Astrocyte (in vitro differentiated cells and primary cell): ENCODE measurements around the gene GP1BA. TPM values are rescaled to one million over a fixed set of nuclear protein-coding genes. Genes with fewer than 3 reads are reported as not detected.
A peak's percentile ranks its signal among the peaks of the same experiment; 100 is the strongest.

ENCODE experiments used
- DNase-seq: peaks from one replicate; pipeline ENCODE4 v3.0.0-alpha.2; 2010; ENCODE audit warnings: low read depth
- FAIRE-seq: peaks from 2 replicates; lab custom pipeline; 2011; peaks lifted over from hg19 to GRCh38; lab: Jason Lieb, UNC
- H2AFZ ChIP-seq: 2 replicates; pipeline ENCODE4 v1.6.0; 2012; ENCODE audit warnings: low read depth, low read length, inconsistent platforms
- H3K27ac ChIP-seq: 2 replicates; pipeline ENCODE4 v1.5.1; 2011; ENCODE audit warnings: low read depth, low read length, inconsistent platforms
- H3K27me3 ChIP-seq: 2 replicates; pipeline ENCODE4 v1.6.0; 2011; ENCODE audit warnings: low read length, inconsistent platforms; ENCODE audit not compliant: insufficient read depth
- H3K36me3 ChIP-seq: 2 replicates; pipeline ENCODE4 v1.5.1; 2011; ENCODE audit warnings: low read length, inconsistent platforms; ENCODE audit not compliant: insufficient read depth
- H3K4me1 ChIP-seq: 2 replicates; pipeline ENCODE4 v1.5.1; 2011; ENCODE audit warnings: low read length, inconsistent platforms; ENCODE audit not compliant: insufficient read depth
- H3K4me2 ChIP-seq: 2 replicates; pipeline ENCODE4 v1.6.0; 2012; ENCODE audit warnings: low read length, inconsistent platforms
- H3K4me3 ChIP-seq: 2 replicates; pipeline ENCODE4 v1.5.1; 2011; ENCODE audit warnings: low read depth, mild to moderate bottlenecking, low read length, inconsistent platforms; ENCODE audit not compliant: insufficient read depth
- H3K79me2 ChIP-seq: 2 replicates; pipeline ENCODE4 v1.6.0; 2012; ENCODE audit warnings: mild to moderate bottlenecking, low read length, inconsistent platforms; ENCODE audit not compliant: insufficient read depth
- H3K9ac ChIP-seq: 2 replicates; pipeline ENCODE4 v1.6.0; 2012; ENCODE audit warnings: mild to moderate bottlenecking, low read length, inconsistent platforms
- H3K9me3 ChIP-seq: 2 replicates; pipeline ENCODE4 v1.5.1; 2012; ENCODE audit warnings: low read depth, mild to moderate bottlenecking, low read length, inconsistent platforms; ENCODE audit not compliant: insufficient read depth
- H4K20me1 ChIP-seq: 2 replicates; pipeline ENCODE4 v1.6.0; 2012; ENCODE audit warnings: low read length, inconsistent platforms; ENCODE audit not compliant: insufficient read depth
- H3K27ac Mint-ChIP-seq: one replicate; pipeline ENCODE4 v1.8.0; 2021; ENCODE audit warnings: mild to moderate bottlenecking, mixed read lengths; ENCODE audit not compliant: unreplicated experiment
- H3K27me3 Mint-ChIP-seq: one replicate; pipeline ENCODE4 v1.8.0; 2021; ENCODE audit warnings: low read depth, mixed read lengths; ENCODE audit not compliant: unreplicated experiment
- H3K36me3 Mint-ChIP-seq: one replicate; pipeline ENCODE4 v1.8.0; 2021; ENCODE audit warnings: low read depth, mixed read lengths; ENCODE audit not compliant: unreplicated experiment
- H3K4me1 Mint-ChIP-seq: one replicate; pipeline ENCODE4 v1.8.0; 2021; ENCODE audit warnings: low read depth, mixed read lengths; ENCODE audit not compliant: unreplicated experiment
- H3K4me3 Mint-ChIP-seq: one replicate; pipeline ENCODE4 v1.8.0; 2021; ENCODE audit warnings: mild to moderate bottlenecking, moderate library complexity, mixed read lengths; ENCODE audit not compliant: unreplicated experiment
- H3K9me3 Mint-ChIP-seq: one replicate; pipeline ENCODE4 v1.8.0; 2021; ENCODE audit warnings: mild to moderate bottlenecking, mixed read lengths; ENCODE audit not compliant: unreplicated experiment
- EZH2 ChIP-seq: IDR thresholded peaks from 2 replicates; pipeline ENCODE4 v1.6.1; 2012; ENCODE audit warnings: mild to moderate bottlenecking, low read length, inconsistent platforms; ENCODE audit not compliant: insufficient read depth
- total RNA-seq: library from RNA; stranded (reverse); gene quantifications from 2 replicates; pipeline ENCODE4 v1.2.1, GENCODE V29; 2021
- TF ChIP-seq, protein P1 (sequence below): IDR thresholded peaks from 2 replicates; pipeline ENCODE4 v1.5.1; 2011; ENCODE audit warnings: low read depth, mild to moderate bottlenecking, inconsistent platforms, low read length, moderate library complexity; ENCODE audit not compliant: insufficient read depth

GP1BA gene
- total RNA-seq, 1 donor from 2014 or later: 0.09 TPM

DNA sequence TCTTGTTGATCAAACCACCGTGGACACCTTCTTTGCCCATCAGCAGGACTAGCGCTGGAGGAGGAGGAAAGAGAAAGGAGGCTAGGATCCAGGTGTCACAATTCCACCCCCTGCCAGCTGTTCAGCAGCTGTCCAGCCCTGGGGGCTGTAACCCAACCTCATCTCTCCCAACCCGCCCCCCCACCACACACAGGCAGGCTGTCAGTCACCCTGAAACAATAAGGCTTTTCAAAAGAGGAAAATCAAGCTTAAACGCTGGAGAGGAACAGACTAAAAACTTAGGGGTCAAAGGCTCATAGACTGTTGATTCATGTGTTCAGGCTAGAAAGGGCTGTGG, 13.8 kb downstream of the GP1BA start:
- peak overlapping the region; percentile 89 for H3K27ac ChIP-seq
- DNase-seq (no peak), FAIRE-seq (no peak)
- Mint-ChIP-seq H3K27me3 (no peaks in the 10 kb centered on the region), H3K9me3 (no peaks in the 10 kb centered on the region), H3K4me1 (peaks cover 35% of the 10 kb centered on the region), H3K36me3 (peaks cover 22% of the 10 kb centered on the region), H3K27ac (peak overlapping the region; percentile 98), H3K4me3 (peak overlapping the region; percentile 98)
- no peaks in the 10 kb centered on the region for H3K9me3 ChIP-seq
- peak overlapping the region; percentile 99 for H3K4me2 ChIP-seq
- peak overlapping the region; percentile 93 for H3K9ac ChIP-seq
- H3K4me3 ChIP-seq: peak overlapping the region; percentile 82
- TF ChIP-seq EZH2: no peak
- TF ChIP-seq, protein P1, sequence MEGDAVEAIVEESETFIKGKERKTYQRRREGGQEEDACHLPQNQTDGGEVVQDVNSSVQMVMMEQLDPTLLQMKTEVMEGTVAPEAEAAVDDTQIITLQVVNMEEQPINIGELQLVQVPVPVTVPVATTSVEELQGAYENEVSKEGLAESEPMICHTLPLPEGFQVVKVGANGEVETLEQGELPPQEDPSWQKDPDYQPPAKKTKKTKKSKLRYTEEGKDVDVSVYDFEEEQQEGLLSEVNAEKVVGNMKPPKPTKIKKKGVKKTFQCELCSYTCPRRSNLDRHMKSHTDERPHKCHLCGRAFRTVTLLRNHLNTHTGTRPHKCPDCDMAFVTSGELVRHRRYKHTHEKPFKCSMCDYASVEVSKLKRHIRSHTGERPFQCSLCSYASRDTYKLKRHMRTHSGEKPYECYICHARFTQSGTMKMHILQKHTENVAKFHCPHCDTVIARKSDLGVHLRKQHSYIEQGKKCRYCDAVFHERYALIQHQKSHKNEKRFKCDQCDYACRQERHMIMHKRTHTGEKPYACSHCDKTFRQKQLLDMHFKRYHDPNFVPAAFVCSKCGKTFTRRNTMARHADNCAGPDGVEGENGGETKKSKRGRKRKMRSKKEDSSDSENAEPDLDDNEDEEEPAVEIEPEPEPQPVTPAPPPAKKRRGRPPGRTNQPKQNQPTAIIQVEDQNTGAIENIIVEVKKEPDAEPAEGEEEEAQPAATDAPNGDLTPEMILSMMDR: no peak
- peaks cover 74% of the 10 kb centered on the region for H3K79me2 ChIP-seq
- H4K20me1 ChIP-seq: peaks cover 60% of the 10 kb centered on the region
- H3K36me3 ChIP-seq: peaks cover 37% of the 10 kb centered on the region
- H3K4me1 ChIP-seq: peaks cover 37% of the 10 kb centered on the region
- no peak overlapping the region for H2AFZ ChIP-seq
- no peaks in the 10 kb centered on the region for H3K27me3 ChIP-seq

DNA sequence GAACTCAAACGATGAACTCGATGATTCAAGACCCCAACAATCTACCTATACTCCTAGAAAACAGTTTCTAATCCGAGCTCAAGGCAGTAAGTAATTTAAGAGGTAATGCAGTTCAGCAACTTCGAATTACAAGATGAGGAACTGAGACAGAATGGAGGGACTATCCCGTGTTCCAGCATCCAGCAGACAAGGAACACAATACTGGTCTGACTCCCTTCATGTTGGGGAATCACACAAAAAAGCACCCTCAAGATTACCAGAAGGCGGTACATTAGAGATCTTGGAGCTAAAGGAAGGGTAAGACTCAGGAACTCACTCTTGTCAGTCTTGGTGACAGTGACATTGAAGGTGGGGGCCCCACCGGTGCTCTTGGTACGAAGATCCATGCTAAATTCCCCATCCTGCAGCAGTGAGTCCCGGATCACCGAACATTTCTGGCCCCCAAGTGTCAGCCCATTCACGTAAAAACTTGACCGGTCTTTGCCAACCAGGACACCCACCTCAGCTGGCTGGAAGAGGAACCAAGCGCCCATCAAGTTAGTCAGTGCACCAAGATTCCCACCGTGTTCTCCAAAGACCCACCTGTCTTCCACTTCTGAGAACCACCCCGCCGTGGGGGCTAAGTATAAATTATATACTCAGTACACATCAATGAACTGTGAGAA, 14.4 kb downstream of the GP1BA start:
- Mint-ChIP-seq H3K27me3 (no peaks in the 10 kb centered on the region), H3K4me3 (peak overlapping the region; percentile 98), H3K4me1 (peaks cover 37% of the 10 kb centered on the region), H3K36me3 (peaks cover 22% of the 10 kb centered on the region), H3K9me3 (no peaks in the 10 kb centered on the region), H3K27ac (peak overlapping the region; percentile 98)
- Histone ChIP-seq H2AFZ (no peak overlapping the region), H3K27ac (peak overlapping the region; percentile 27), H3K79me2 (peaks cover 69% of the 10 kb centered on the region), H3K4me1 (peaks cover 32% of the 10 kb centered on the region), H3K9me3 (no peaks in the 10 kb centered on the region), H3K4me3 (peak overlapping the region; percentile 82), H3K36me3 (peaks cover 37% of the 10 kb centered on the region), H3K9ac (peak overlapping the region; percentile 93), H3K27me3 (no peaks in the 10 kb centered on the region), H3K4me2 (peak overlapping the region; percentile 99), H4K20me1 (peaks cover 60% of the 10 kb centered on the region)
- FAIRE-seq (no peak), DNase-seq (no peak)
- TF ChIP-seq EZH2: no peak
- TF ChIP-seq, protein P1: no peak

DNA sequence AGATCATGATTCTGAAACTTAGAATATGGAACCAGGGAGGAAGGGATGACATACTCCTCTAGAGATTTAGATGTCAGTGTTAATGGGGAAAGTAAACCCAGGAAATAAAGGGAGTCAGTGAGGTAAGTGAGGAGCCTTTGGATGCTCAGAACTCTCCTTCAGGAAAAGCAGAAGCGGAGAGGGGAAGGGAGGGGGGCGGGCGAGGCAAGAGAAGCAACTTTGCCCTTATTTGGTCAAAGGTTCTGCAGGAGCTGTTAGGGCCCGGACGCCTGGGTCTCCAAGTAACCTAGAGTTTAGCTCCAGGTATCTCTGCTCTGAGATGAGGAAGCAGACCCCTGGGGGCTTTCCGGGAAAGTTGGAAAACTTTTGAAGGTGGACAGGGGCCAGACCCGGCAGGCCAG, 14.9 kb downstream of the GP1BA start:
- FAIRE-seq (no peak), DNase-seq (no peak)
- Histone ChIP-seq H3K79me2 (peaks cover 63% of the 10 kb centered on the region), H4K20me1 (peaks cover 59% of the 10 kb centered on the region), H3K27ac (peak overlapping the region; percentile 27), H3K4me1 (peaks cover 32% of the 10 kb centered on the region), H3K27me3 (no peaks in the 10 kb centered on the region), H2AFZ (no peak overlapping the region), H3K9ac (peak overlapping the region; percentile 93), H3K9me3 (no peaks in the 10 kb centered on the region), H3K36me3 (peaks cover 34% of the 10 kb centered on the region), H3K4me3 (peak overlapping the region; percentile 82), H3K4me2 (peak overlapping the region; percentile 99)
- H3K27ac Mint-ChIP-seq: peak overlapping the region; percentile 98
- H3K4me3 Mint-ChIP-seq: peak overlapping the region; percentile 98
- no peaks in the 10 kb centered on the region for H3K9me3 Mint-ChIP-seq
- TF ChIP-seq, protein P1: no peak
- TF ChIP-seq EZH2: no peak
- peaks cover 35% of the 10 kb centered on the region for H3K4me1 Mint-ChIP-seq
- no peaks in the 10 kb centered on the region for H3K27me3 Mint-ChIP-seq
- H3K36me3 Mint-ChIP-seq: peaks cover 22% of the 10 kb centered on the region
